CD4-positive, alpha-beta T cell treated with Interleukin-6 for 4 hours (primary cell): ENCODE results near the gene USP17L26.
"Not testable (repeated sequence)": the region's sequence is repeated elsewhere in the genome, so short reads cannot be mapped to it uniquely, and the experiment has no call there.

Source experiments
- DNase-seq: peaks from one replicate; pipeline ENCODE4 v3.0.0-alpha.2; 2020; ENCODE audit warnings: mixed read lengths

The USP17L26 gene, protein sequence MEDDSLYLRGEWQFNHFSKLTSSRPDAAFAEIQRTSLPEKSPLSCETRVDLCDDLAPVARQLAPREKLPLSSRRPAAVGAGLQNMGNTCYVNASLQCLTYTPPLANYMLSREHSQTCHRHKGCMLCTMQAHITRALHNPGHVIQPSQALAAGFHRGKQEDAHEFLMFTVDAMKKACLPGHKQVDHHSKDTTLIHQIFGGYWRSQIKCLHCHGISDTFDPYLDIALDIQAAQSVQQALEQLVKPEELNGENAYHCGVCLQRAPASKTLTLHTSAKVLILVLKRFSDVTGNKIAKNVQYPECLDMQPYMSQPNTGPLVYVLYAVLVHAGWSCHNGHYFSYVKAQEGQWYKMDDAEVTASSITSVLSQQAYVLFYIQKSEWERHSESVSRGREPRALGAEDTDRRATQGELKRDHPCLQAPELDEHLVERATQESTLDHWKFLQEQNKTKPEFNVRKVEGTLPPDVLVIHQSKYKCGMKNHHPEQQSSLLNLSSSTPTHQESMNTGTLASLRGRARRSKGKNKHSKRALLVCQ

DNA sequence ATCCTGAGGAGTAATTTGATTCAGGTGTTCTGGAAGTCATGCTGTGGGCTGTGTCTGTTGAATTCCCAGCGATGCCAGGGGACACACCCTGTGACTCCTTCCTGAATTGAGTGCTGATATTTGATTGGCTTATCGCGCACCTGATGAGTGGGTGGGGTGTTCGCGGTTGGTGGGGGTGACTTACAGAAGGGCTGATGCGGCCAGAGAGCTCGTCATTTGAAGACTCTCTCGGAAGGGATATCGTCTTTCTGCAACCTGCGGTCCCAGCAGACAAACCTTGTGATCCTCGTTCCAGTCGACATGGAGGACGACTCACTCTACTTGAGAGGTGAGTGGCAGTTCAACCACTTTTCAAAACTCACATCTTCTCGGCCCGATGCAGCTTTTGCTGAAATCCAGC, at the start of gene USP17L26:
Gene USP17L26, plus strand, starts transcription at position 301 of the 400 bp plus-strand sequence. Its CDS starts 0 bp downstream, at position 301.
- DNase-seq, result not testable (repeated sequence)

DNA sequence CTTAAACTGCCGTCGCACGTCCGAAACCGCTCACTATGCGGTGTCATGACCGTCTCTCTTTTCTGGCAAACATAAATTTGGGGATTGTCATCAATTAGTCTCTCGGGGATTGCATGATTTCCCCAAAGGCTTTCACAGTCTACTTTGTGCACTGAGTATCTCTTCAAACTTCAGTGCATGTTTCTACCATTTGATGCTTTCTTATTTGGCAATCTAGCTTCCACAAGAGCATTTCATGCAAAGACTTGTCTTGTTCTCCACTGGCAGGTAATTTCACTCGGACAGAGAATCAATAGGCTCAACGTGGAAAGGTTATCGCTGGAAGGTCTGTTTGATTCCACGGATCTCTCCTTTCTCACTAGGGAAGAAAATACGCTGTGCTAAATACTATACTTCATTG, 10.3 kb upstream of the USP17L26 start:
- not testable (repeated sequence) for DNase-seq

DNA sequence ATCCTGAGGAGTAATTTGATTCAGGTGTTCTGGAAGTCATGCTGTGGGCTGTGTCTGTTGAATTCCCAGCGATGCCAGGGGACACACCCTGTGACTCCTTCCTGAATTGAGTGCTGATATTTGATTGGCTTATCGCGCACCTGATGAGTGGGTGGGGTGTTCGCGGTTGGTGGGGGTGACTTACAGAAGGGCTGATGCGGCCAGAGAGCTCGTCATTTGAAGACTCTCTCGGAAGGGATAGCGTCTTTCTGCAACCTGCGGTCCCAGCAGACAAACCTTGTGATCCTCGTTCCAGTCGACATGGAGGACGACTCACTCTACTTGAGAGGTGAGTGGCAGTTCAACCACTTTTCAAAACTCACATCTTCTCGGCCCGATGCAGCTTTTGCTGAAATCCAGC, 9.6 kb upstream of the USP17L26 start, which contains the start of gene USP17L24:
Gene USP17L24, plus strand, starts transcription at position 301 of the 400 bp plus-strand sequence. Its CDS starts 0 bp downstream, at position 301.
- DNase-seq, result not testable (repeated sequence)

DNA sequence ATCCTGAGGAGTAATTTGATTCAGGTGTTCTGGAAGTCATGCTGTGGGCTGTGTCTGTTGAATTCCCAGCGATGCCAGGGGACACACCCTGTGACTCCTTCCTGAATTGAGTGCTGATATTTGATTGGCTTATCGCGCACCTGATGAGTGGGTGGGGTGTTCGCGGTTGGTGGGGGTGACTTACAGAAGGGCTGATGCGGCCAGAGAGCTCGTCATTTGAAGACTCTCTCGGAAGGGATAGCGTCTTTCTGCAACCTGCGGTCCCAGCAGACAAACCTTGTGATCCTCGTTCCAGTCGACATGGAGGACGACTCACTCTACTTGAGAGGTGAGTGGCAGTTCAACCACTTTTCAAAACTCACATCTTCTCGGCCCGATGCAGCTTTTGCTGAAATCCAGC, 4.8 kb upstream of the USP17L26 start, which contains the start of gene USP17L25:
Gene USP17L25, plus strand, starts transcription at position 301 of the 400 bp plus-strand sequence. Its CDS starts 0 bp downstream, at position 301.
- DNase-seq, result not testable (repeated sequence)

DNA sequence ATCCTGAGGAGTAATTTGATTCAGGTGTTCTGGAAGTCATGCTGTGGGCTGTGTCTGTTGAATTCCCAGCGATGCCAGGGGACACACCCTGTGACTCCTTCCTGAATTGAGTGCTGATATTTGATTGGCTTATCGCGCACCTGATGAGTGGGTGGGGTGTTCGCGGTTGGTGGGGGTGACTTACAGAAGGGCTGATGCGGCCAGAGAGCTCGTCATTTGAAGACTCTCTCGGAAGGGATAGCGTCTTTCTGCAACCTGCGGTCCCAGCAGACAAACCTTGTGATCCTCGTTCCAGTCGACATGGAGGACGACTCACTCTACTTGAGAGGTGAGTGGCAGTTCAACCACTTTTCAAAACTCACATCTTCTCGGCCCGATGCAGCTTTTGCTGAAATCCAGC, 4.6 kb downstream of the USP17L26 start, which contains the start of gene USP17L5:
Gene USP17L5, plus strand, starts transcription at position 301 of the 400 bp plus-strand sequence. Its CDS starts 0 bp downstream, at position 301.
- not testable (repeated sequence) for DNase-seq

DNA sequence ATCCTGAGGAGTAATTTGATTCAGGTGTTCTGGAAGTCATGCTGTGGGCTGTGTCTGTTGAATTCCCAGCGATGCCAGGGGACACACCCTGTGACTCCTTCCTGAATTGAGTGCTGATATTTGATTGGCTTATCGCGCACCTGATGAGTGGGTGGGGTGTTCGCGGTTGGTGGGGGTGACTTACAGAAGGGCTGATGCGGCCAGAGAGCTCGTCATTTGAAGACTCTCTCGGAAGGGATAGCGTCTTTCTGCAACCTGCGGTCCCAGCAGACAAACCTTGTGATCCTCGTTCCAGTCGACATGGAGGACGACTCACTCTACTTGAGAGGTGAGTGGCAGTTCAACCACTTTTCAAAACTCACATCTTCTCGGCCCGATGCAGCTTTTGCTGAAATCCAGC, 9.4 kb downstream of the USP17L26 start, which contains the start of gene USP17L27:
Gene USP17L27, plus strand, starts transcription at position 301 of the 400 bp plus-strand sequence. Its CDS starts 0 bp downstream, at position 301.
- DNase-seq, result not testable (repeated sequence)

DNA sequence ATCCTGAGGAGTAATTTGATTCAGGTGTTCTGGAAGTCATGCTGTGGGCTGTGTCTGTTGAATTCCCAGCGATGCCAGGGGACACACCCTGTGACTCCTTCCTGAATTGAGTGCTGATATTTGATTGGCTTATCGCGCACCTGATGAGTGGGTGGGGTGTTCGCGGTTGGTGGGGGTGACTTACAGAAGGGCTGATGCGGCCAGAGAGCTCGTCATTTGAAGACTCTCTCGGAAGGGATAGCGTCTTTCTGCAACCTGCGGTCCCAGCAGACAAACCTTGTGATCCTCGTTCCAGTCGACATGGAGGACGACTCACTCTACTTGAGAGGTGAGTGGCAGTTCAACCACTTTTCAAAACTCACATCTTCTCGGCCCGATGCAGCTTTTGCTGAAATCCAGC, 14.1 kb downstream of the USP17L26 start, which contains the start of gene USP17L28:
Gene USP17L28, plus strand, starts transcription at position 301 of the 400 bp plus-strand sequence. Its CDS starts 0 bp downstream, at position 301.
- DNase-seq, result not testable (repeated sequence)

DNA sequence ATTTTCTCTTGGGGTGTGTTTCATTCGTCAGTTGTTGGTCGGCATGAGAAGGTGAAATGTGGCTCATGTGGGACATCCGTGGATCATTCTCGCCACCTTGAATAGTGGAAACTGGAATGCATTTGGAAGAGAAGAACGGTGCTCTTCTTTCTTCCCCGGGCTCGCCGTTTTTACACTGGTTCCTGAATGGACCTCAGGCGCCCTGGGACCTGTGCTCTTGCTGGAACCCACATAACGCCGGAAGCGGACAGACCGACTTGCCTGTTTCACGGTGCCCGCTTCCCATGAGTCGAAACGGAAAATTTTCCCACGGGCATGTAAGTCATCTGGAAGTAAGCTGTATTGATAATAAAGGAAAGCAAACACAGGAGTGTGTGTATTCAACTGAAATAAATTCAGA, 16.4 kb downstream of the USP17L26 start:
- not testable (repeated sequence) for DNase-seq

DNA sequence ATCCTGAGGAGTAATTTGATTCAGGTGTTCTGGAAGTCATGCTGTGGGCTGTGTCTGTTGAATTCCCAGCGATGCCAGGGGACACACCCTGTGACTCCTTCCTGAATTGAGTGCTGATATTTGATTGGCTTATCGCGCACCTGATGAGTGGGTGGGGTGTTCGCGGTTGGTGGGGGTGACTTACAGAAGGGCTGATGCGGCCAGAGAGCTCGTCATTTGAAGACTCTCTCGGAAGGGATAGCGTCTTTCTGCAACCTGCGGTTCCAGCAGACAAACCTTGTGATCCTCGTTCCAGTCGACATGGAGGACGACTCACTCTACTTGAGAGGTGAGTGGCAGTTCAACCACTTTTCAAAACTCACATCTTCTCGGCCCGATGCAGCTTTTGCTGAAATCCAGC, 18.9 kb downstream of the USP17L26 start, which contains the start of gene USP17L29:
Gene USP17L29, plus strand, starts transcription at position 301 of the 400 bp plus-strand sequence. Its CDS starts 0 bp downstream, at position 301.
- not testable (repeated sequence) for DNase-seq

DNA sequence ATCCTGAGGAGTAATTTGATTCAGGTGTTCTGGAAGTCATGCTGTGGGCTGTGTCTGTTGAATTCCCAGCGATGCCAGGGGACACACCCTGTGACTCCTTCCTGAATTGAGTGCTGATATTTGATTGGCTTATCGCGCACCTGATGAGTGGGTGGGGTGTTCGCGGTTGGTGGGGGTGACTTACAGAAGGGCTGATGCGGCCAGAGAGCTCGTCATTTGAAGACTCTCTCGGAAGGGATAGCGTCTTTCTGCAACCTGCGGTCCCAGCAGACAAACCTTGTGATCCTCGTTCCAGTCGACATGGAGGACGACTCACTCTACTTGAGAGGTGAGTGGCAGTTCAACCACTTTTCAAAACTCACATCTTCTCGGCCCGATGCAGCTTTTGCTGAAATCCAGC, 28.4 kb downstream of the USP17L26 start, which contains the start of gene USP17L30:
Gene USP17L30, plus strand, starts transcription at position 301 of the 400 bp plus-strand sequence. Its CDS starts 0 bp downstream, at position 301.
- DNase-seq, result not testable (repeated sequence)

DNA sequence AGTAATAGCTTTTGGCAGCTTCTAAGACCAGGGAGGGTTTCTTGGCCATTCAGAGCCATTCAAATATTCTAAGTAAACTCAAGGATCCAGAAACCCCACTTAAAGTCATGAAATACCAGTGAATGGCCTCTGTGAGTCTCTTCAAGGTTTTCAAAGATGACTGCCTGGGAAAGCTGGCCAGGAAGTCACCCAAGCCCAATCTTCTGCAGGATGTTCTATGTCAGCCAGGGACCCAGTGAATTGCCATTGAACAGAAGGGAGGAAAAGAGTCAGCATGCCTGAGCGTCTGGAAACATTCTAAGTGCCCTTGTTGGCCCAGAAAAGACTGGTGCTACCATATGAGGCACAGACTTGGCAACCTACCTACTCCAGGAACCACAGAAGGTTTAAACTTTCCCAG, 45.4 kb downstream of the USP17L26 start:
- not testable (repeated sequence) for DNase-seq

DNA sequence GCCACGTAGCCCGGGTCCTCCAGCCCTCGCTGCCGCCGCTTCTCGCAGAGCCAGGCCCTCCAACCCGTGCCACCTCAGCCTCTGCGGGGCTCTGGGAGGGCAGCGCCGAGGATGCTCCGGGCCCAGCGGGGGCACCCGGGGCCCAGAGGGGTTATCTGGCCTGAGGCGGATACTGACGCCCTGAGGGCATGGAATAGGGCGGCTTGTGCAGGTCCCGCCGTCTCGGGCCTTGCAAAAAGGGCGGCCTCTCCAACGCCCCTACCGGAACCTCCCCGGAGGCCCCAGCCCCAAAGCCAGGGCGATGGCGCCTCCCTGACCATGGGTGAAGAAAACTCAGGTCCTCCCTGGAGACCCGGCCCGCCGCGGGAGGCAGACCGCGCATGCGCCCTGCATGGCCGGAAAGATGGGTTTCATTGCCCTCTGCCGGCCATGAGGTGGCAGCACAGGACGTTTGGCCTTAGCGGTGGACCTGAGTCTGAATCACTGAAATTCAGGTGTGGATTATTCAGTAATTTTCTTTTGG, 46.6 kb downstream of the USP17L26 start:
- not testable (repeated sequence) for DNase-seq

DNA sequence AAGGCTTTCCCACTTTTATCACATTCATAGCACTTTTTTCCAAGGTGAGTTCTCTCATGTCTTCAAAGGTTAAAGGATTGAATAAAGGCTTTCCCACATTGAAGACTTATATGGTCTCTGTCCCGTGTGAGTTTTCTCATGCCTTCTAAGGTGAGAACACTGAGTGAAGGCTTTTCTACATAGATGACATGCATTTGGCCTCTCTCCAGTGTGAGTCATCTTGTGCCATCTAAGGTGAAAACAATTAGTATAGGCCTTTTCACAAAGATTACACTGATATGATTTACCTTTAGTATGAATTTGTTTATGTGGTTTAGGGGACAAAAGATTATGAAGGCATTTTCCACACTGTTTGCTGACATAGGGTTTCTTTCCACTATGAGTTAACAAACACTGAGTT, 49.7 kb downstream of the USP17L26 start:
- no peak for DNase-seq
